Activated naive CD8-positive, alpha-beta T cell treated with anti-CD3 and anti-CD28 coated beads, Interleukin-2, amount 10 ng/mL, durations not matched to agents 7 days and 5 days (primary cell): ENCODE results near the gene KIAA1217. TPM values are rescaled to one million over a fixed set of nuclear protein-coding genes. Genes with fewer than 3 reads are reported as not detected.

Experiments
- ATAC-seq: fragments of 150-1000 bp; cut with Tn5 transposase; one replicate; pipeline ENCODE4 v1.10.0; 2021; ENCODE audit warnings: low read depth, moderate library complexity
- POLR2A ChIA-PET: fragments of 350-600 bp; sonication (Branson Sonifier 250); formaldehyde crosslinking; loops from one replicate; lab custom pipeline; 2021; ENCODE audit warnings: antibody characterized with exemption; lab: Charles Lee
- DNase-seq: peaks from one replicate; pipeline ENCODE4 v3.0.0; 2021
- H3K27ac Mint-ChIP-seq: one replicate; pipeline ENCODE4 v1.8.0; 2022; ENCODE audit warnings: mild to moderate bottlenecking, mixed read lengths
- H3K27me3 Mint-ChIP-seq: one replicate; pipeline ENCODE4 v1.8.0; 2022; ENCODE audit warnings: mild to moderate bottlenecking, moderate library complexity, mixed read lengths
- H3K36me3 Mint-ChIP-seq: one replicate; pipeline ENCODE4 v1.8.0; 2021; ENCODE audit warnings: mild to moderate bottlenecking, mixed read lengths
- H3K4me1 Mint-ChIP-seq: one replicate; pipeline ENCODE4 v1.8.0; 2021; ENCODE audit warnings: mixed read lengths
- H3K4me3 Mint-ChIP-seq: one replicate; pipeline ENCODE4 v1.8.0; 2022; ENCODE audit warnings: mild to moderate bottlenecking, moderate library complexity, mixed read lengths
- H3K9me3 Mint-ChIP-seq: one replicate; pipeline ENCODE4 v1.8.0; 2021; ENCODE audit warnings: mixed read lengths
- total RNA-seq, 2 experiments: library from RNA; stranded (reverse); gene quantifications; one replicate each; pipeline ENCODE4 v1.2.3, GENCODE V29; 2021

KIAA1217 gene
- total RNA-seq, 2 experiments from 2014 or later = 0.06 TPM; not detected in 1

DNA sequence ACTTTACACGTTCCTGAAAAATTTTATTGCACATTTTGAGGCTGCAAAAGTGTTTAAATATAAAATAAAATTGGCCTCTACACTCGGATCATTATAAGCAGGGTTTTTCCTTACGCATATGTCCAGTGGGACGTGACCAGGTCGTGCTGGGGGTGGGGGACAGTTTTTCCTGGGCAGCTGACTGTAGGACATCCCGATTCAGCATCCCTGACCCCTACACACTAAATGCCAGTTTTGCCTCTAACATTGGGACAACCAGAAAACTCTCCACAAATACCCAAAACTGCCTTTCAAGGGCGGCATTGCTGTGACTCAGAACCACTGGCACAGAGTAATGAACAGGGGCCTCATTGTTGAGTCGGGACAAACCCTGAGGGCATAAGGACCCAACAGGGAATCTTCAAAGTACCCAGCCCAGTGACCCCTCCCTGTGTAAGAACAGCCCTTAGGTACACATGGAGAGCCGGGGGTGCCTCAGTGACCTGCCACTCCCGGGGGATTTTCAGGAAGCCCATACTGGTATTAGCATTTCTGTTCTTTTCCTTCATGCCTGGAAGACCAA is 344.2 kb downstream of the KIAA1217 start:
- H3K9me3 Mint-ChIP-seq = no peaks in the 10 kb centered on the region
- ATAC-seq = no peak
- POLR2A ChIA-PET = no interaction called here

DNA sequence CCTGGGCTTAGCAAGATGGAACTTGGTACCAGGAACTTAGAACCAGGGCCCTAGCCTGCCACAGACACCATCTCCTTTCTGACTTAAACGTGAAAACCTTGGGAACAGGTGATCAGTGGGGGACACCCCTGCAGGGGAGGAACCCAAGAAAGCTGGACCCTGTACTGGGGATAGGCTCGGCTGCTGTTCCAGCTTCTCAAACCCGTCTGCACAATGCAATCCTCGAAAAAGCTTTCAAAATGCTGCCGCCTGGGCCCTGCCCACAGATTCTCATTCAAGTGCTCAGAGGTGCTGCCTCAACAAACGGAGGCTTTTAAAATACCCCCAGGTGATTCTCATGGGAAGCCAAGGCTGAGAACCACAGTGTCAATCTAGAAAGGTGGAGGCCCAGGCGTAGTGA is 345.1 kb downstream of the KIAA1217 start:
- Mint-ChIP-seq H3K27ac (no peak overlapping the region), H3K9me3 (no peaks in the 10 kb centered on the region), H3K4me1 (peaks cover 4% of the 10 kb centered on the region), H3K27me3 (peaks cover 2% of the 10 kb centered on the region), H3K4me3 (no peak overlapping the region), H3K36me3 (no peaks in the 10 kb centered on the region)
- ATAC-seq = no peak
- DNase-seq = no peak
- POLR2A ChIA-PET = no interaction called here

More for the DNA sequence above, 344.2 kb downstream of the KIAA1217 start:
- H3K27ac Mint-ChIP-seq = no peak overlapping the region
- no peaks in the 10 kb centered on the region for H3K36me3 Mint-ChIP-seq
- H3K4me1 Mint-ChIP-seq = peaks cover 4% of the 10 kb centered on the region
- H3K27me3 Mint-ChIP-seq = peaks cover 2% of the 10 kb centered on the region
- no peak overlapping the region for H3K4me3 Mint-ChIP-seq
- DNase-seq = no peak

DNA sequence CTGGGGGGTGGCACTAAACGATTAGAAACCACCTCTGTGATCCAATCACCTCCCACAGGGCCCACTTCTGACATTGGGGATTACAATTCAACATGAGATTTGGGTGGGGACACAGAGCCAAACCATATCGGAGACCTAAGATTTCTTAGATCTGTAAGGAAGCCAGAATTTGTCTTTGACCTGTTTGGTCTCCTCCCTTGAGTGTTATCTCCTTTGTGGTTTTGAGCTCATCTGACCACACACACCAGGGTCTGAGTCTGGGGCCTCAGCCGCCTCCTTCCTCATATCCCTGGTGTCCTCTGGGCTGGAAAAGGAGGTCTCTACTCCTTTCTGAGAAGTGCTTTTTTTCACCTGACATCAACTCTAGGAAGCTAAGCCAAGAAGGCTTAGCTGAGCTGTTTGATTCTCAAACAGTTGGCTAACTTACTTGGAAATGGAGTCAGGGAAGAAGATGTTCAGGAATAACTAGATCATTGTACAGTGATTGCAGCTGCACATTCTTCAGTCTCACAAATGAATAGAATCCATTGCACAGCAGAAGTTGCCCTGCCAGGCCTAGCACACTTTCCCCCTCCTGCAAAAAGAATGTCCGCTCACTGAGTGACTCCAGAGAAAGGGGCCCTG is 347.3 kb downstream of the KIAA1217 start:
- DNase-seq = no peak
- Mint-ChIP-seq H3K4me3 (no peak overlapping the region), H3K36me3 (no peaks in the 10 kb centered on the region), H3K4me1 (peaks cover 4% of the 10 kb centered on the region), H3K9me3 (no peaks in the 10 kb centered on the region), H3K27me3 (peaks cover 2% of the 10 kb centered on the region), H3K27ac (no peak overlapping the region)
- no peak for ATAC-seq
- POLR2A ChIA-PET = no interaction called here

GRCh38 chr10:24556750-24557742 is 348.1 kb downstream of the KIAA1217 start:
- no peaks in the 10 kb centered on the region for H3K36me3 Mint-ChIP-seq

DNA sequence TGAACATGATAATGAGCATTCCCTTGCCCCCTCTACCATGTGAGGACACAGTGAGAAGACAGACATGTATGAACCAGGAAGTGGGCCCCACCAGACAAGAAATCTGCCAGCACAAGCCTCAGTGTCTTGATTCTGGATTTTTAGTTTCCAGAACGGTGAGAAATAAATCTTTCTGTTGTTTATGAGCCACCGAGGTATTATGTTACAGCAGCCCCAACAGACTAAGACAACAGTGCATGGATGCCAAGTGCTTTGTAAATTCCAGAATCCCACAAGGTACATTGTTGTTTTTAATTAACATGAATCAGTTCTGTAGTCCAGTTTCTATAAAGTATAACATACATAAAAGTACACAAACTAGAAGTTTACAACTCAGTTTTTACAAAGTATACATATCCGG is 352.5 kb downstream of the KIAA1217 start:
- no peak for DNase-seq
- no peak for ATAC-seq
- H3K4me3 Mint-ChIP-seq = no peak overlapping the region

More at GRCh38 chr10:24556750-24557742, 348.1 kb downstream of the KIAA1217 start:
- ATAC-seq (peak; percentile 50), DNase-seq (no peak)
- POLR2A ChIA-PET = no interaction called here
- Mint-ChIP-seq H3K4me1 (peaks cover 4% of the 10 kb centered on the region), H3K4me3 (no peak overlapping the region), H3K27ac (no peak overlapping the region), H3K9me3 (no peaks in the 10 kb centered on the region), H3K27me3 (peaks cover 2% of the 10 kb centered on the region)

GRCh38 chr10:24568042-24568441 is 359.1 kb downstream of the KIAA1217 start:
- Mint-ChIP-seq H3K9me3 (no peaks in the 10 kb centered on the region), H3K36me3 (no peaks in the 10 kb centered on the region), H3K27ac (no peak overlapping the region), H3K27me3 (peaks cover 2% of the 10 kb centered on the region), H3K4me1 (no peaks in the 10 kb centered on the region), H3K4me3 (no peak overlapping the region)
- ATAC-seq = no peak
- no peak for DNase-seq
- POLR2A ChIA-PET = no interaction called here

More for the DNA sequence above, 352.5 kb downstream of the KIAA1217 start:
- H3K9me3 Mint-ChIP-seq = no peaks in the 10 kb centered on the region
- POLR2A ChIA-PET = no interaction called here
- peaks cover 2% of the 10 kb centered on the region for H3K27me3 Mint-ChIP-seq
- peaks cover 4% of the 10 kb centered on the region for H3K4me1 Mint-ChIP-seq
- H3K36me3 Mint-ChIP-seq = no peaks in the 10 kb centered on the region
- H3K27ac Mint-ChIP-seq = no peak overlapping the region

GRCh38 chr10:24569330-24569796 is 360.4 kb downstream of the KIAA1217 start:
- Mint-ChIP-seq H3K4me3 (no peak overlapping the region), H3K9me3 (no peaks in the 10 kb centered on the region), H3K36me3 (no peaks in the 10 kb centered on the region), H3K27ac (no peak overlapping the region), H3K4me1 (no peaks in the 10 kb centered on the region), H3K27me3 (peaks cover 2% of the 10 kb centered on the region)
- ATAC-seq (no peak), DNase-seq (no peak)
- POLR2A ChIA-PET = no interaction called here

- Mint-ChIP-seq H3K27me3 (peaks cover 2% of the 10 kb centered on the region), H3K27ac (no peak overlapping the region), H3K9me3 (no peaks in the 10 kb centered on the region), H3K4me3 (no peak overlapping the region), H3K36me3 (no peaks in the 10 kb centered on the region), H3K4me1 (no peaks in the 10 kb centered on the region)
- ATAC-seq (no peak), DNase-seq (no peak)
- POLR2A ChIA-PET = no interaction called here
These were observed 361.1 kb downstream of the KIAA1217 start for GRCh38 chr10:24569828-24570657.

GRCh38 chr10:24570658-24571426 is 361.9 kb downstream of the KIAA1217 start:
- Mint-ChIP-seq H3K36me3 (no peaks in the 10 kb centered on the region), H3K27ac (no peak overlapping the region), H3K27me3 (peaks cover 3% of the 10 kb centered on the region), H3K9me3 (no peaks in the 10 kb centered on the region), H3K4me1 (peaks cover 5% of the 10 kb centered on the region), H3K4me3 (no peak overlapping the region)
- no peak for DNase-seq
- no peak for ATAC-seq
- POLR2A ChIA-PET = no interaction called here

DNA sequence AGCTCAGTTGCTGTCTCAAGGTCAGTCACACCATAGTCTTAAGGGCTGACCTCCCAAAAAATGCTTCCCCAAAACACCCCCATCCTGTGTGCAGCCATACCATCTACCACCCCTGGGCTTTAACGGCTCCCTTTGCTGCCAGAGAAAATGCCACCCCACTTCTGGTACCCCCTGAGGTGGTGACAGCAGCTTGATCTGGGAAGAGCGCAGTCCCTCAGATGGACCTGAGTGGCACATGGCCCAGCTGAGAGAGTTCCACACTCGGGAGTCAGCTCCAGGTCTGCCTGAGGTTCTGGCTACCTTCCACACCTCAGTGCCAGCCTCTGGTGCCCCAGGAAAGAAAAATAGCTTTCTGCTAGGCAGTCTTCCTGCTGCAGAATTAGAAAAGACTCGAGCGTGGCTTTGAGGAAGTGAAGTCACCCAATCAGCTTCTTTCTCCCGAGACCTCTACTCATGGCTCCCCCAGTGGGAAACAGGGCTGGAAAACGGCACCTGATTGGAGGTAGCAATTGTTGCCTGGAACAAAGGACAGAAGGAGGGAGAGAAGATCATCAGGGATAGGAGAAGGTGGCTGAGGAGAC is 363.0 kb downstream of the KIAA1217 start:
- no peaks in the 10 kb centered on the region for H3K36me3 Mint-ChIP-seq
- peaks cover 7% of the 10 kb centered on the region for H3K27me3 Mint-ChIP-seq
- no peak for DNase-seq
- POLR2A ChIA-PET = no interaction called here
- no peak overlapping the region for H3K27ac Mint-ChIP-seq
- no peak overlapping the region for H3K4me3 Mint-ChIP-seq
- H3K4me1 Mint-ChIP-seq = peaks cover 7% of the 10 kb centered on the region
- ATAC-seq = no peak
- no peaks in the 10 kb centered on the region for H3K9me3 Mint-ChIP-seq

DNA sequence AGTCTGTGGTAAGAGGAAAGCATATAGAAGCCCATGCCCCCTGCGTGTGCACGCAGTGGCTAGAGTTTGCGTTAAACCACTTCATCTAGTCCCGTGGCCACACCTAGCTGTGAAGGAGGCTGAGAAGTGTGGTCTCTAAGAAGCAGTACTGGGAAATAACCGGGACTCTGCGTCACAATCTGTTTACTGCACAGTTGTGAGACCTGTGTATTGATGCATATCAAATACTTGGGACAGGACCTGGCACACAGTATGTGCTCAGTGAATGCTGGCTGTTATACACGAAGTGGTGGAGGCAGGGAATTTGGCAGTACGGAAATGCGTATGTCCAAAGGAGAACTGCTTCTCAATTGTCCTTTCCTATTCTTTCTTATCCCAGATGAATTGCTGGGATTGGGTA is 365.2 kb downstream of the KIAA1217 start:
- ATAC-seq (no peak), DNase-seq (no peak)
- Mint-ChIP-seq H3K27me3 (peaks cover 7% of the 10 kb centered on the region), H3K27ac (no peak overlapping the region), H3K36me3 (no peaks in the 10 kb centered on the region), H3K4me3 (no peak overlapping the region), H3K4me1 (peaks cover 9% of the 10 kb centered on the region), H3K9me3 (no peaks in the 10 kb centered on the region)
- POLR2A ChIA-PET = no interaction called here

DNA sequence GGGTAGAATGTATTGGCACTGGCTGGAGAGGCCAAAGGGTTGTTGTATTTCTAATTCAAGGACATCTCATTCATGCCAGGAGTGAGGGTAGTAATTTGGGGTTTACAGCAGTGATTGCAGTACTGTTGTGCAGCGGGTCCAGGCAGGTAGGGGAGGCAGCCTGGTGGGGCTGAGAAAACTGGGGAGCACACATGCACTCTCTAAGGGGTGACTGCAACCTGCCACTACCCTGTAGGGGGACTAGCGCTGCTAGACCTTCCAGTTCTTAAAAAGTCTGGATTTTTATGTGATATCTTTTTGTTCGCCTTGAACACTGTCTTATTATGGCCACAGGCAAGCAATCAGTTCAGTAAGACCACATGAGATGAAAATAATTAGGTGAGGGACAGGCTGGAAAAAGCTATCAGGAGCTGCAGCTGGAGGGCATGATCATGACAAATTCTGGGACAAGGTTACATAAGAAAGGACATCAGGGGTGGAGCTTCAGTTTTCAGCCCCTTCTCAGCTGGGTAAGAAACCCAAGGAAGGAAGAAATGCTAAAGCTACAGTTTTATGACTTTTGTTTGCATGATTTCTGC is 365.7 kb downstream of the KIAA1217 start:
- Mint-ChIP-seq H3K27ac (no peak overlapping the region), H3K4me1 (peaks cover 9% of the 10 kb centered on the region), H3K4me3 (no peak overlapping the region), H3K27me3 (peaks cover 7% of the 10 kb centered on the region), H3K9me3 (no peaks in the 10 kb centered on the region), H3K36me3 (no peaks in the 10 kb centered on the region)
- POLR2A ChIA-PET = no interaction called here
- DNase-seq (no peak), ATAC-seq (no peak)
